ENCODE results near the gene RETREG3. TPM values are rescaled to one million over a fixed set of nuclear protein-coding genes. Genes with fewer than 3 reads are reported as not detected.
"Not testable (repeated sequence)": the region's sequence is repeated elsewhere in the genome, so short reads cannot be mapped to it uniquely, and the experiment has no call there.

RETREG3 gene
- total and polyA plus RNA-seq, 2 donors (not counting 1 experiment from before 2014, with no cell fraction given): 37.5 to 67.0 TPM

DNA sequence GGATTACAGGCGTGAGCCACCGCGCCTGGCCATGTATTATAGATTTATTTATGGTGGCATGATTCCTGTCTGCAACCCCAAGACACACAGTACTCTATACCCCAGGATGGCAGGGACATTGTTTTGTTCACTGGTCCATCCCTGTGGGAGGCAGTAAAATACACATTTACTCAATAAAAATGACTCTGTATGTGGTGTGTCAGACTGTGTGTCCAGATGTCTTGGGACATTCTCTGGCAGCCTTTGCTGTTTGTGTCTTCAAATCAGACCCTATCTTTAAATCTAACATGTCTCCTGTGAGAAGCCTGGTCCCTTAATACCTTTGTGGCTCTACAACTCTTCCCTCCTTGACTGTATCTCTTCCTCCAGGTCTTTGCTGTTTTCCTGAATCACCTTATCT, 48.9 kb downstream of the RETREG3 start:
- TF ChIP-seq, protein P1, sequence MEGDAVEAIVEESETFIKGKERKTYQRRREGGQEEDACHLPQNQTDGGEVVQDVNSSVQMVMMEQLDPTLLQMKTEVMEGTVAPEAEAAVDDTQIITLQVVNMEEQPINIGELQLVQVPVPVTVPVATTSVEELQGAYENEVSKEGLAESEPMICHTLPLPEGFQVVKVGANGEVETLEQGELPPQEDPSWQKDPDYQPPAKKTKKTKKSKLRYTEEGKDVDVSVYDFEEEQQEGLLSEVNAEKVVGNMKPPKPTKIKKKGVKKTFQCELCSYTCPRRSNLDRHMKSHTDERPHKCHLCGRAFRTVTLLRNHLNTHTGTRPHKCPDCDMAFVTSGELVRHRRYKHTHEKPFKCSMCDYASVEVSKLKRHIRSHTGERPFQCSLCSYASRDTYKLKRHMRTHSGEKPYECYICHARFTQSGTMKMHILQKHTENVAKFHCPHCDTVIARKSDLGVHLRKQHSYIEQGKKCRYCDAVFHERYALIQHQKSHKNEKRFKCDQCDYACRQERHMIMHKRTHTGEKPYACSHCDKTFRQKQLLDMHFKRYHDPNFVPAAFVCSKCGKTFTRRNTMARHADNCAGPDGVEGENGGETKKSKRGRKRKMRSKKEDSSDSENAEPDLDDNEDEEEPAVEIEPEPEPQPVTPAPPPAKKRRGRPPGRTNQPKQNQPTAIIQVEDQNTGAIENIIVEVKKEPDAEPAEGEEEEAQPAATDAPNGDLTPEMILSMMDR (conservative IDR thresholded peaks at IDR 0.05 in 1 of 2, IDR thresholded peaks at IDR 0.05 in 1 of 2; ENCODE audit: low read depth in 1 of 2, low read length in 2 of 2): no peak
- no peak for TF ChIP-seq EZH2 (IDR thresholded peaks at IDR 0.05; ENCODE audit: low read length, missing control alignments)
- Histone ChIP-seq H3K4me1 (ENCODE audit: control insufficient read depth, extremely low read depth, insufficient read depth, low read length) (peaks cover 12% of the 10 kb centered on the region), H3K9ac (ENCODE audit: insufficient read depth, low read length) (no peak overlapping the region), H3K27ac (ENCODE audit: insufficient read depth, low read length) (no peak overlapping the region), H3K4me2 (ENCODE audit: extremely low read depth, insufficient read depth, low read length) (peak overlapping the region; percentile 13), H3K4me3 (replicated peaks in 1 of 4; ENCODE audit: control extremely low read depth in 1 of 4, insufficient read depth in 1 of 4, low read depth in 3 of 4, low read length in 4 of 4) (no peak overlapping the region), H2AFZ (ENCODE audit: low read length) (no peak overlapping the region), H3K36me3 (ENCODE audit: control insufficient read depth, insufficient read depth, low read length) (peaks cover 9% of the 10 kb centered on the region), H3K9me3 (ENCODE audit: control insufficient read depth, insufficient read depth, low read depth, low read length) (no peaks in the 10 kb centered on the region), H4K20me1 (ENCODE audit: control insufficient read depth, extremely low read depth, insufficient read depth, low read length) (no peaks in the 10 kb centered on the region), H3K27me3 (ENCODE audit: control insufficient read depth, insufficient read depth, low read length) (no peaks in the 10 kb centered on the region), H3K79me2 (ENCODE audit: control insufficient read depth, insufficient read depth, low read length) (peaks cover 26% of the 10 kb centered on the region)
- no peak for DNase-seq (ENCODE audit: low read depth in 2 of 2)

DNA sequence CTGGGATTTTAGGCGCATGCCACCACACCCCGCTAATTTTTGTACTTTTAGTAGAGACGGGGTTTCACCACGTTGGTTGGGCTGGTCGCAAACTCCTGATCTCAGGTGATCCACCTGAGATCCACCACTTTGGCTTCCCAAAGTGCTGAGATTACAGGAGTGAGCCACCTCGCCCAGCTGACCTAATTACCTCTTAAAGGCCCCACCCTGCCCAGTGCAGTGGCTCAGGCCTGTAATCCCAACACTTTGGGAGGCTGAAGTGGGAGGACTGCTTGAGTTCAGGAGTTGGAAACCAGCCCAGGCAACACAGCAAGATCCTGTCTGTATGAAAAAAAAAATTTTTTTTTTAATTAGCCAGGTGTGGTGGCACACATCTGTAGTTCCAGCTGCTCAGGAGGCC, 50.1 kb downstream of the RETREG3 start:
- H3K9ac ChIP-seq (ENCODE audit: insufficient read depth, low read length): no peak overlapping the region
- DNase-seq (ENCODE audit: low read depth in 2 of 2): no peak
- H3K36me3 ChIP-seq (ENCODE audit: control insufficient read depth, insufficient read depth, low read length): no peaks in the 10 kb centered on the region
- H3K79me2 ChIP-seq (ENCODE audit: control insufficient read depth, insufficient read depth, low read length): peaks cover 26% of the 10 kb centered on the region
- H3K4me2 ChIP-seq (ENCODE audit: extremely low read depth, insufficient read depth, low read length): no peak overlapping the region
- H3K27me3 ChIP-seq (ENCODE audit: control insufficient read depth, insufficient read depth, low read length): no peaks in the 10 kb centered on the region
- no peak overlapping the region for H2AFZ ChIP-seq (ENCODE audit: low read length)
- H3K27ac ChIP-seq (ENCODE audit: insufficient read depth, low read length): no peak overlapping the region
- no peaks in the 10 kb centered on the region for H4K20me1 ChIP-seq (ENCODE audit: control insufficient read depth, extremely low read depth, insufficient read depth, low read length)
- TF ChIP-seq, protein P1 (conservative IDR thresholded peaks at IDR 0.05 in 1 of 2, IDR thresholded peaks at IDR 0.05 in 1 of 2; ENCODE audit: low read depth in 1 of 2, low read length in 2 of 2): no peak
- TF ChIP-seq EZH2 (IDR thresholded peaks at IDR 0.05; ENCODE audit: low read length, missing control alignments): no peak
- no peak overlapping the region for H3K4me3 ChIP-seq (replicated peaks in 1 of 4; ENCODE audit: control extremely low read depth in 1 of 4, insufficient read depth in 1 of 4, low read depth in 3 of 4, low read length in 4 of 4)
- peaks cover 14% of the 10 kb centered on the region for H3K4me1 ChIP-seq (ENCODE audit: control insufficient read depth, extremely low read depth, insufficient read depth, low read length)
- H3K9me3 ChIP-seq (ENCODE audit: control insufficient read depth, insufficient read depth, low read depth, low read length): no peaks in the 10 kb centered on the region

DNA sequence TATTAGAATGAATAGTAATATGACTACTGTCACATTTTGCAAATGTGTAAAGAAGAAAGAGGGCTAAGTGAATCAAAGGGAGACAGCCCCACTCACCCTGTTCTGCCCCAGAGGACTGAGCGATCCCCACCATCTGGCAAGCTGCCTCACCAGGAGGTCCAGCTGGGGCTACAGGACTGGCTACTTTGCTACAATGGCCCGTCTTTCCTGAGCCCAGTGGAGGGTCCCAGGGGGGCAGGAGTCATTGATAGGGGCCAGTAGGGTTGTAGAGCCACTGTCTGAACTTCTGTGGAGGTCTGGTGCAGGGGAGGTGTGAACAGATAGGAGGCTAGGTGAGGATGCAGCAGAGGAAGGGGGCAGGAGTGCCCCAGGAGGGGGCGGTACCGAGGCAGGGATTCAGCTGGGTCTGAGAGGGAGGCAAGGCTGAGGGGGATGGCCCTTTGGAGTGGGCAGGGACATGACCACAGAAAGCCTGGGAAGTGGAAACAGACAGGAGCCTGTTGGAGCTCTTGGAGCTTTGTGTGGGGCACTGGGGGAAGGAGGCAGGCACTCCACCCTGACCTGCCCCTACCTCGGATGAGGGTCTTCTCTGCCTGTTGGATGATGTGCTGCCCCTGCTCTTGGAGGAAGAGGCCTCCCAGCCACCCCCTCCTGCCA, 53.1 kb downstream of the RETREG3 start:
- not testable (repeated sequence) for H3K27ac ChIP-seq (ENCODE audit: insufficient read depth, low read length); H3K9ac ChIP-seq (ENCODE audit: insufficient read depth, low read length); H3K4me3 ChIP-seq (replicated peaks in 1 of 4; ENCODE audit: control extremely low read depth in 1 of 4, insufficient read depth in 1 of 4, low read depth in 3 of 4, low read length in 4 of 4); H2AFZ ChIP-seq (ENCODE audit: low read length); H3K4me1 ChIP-seq (ENCODE audit: control insufficient read depth, extremely low read depth, insufficient read depth, low read length); H3K79me2 ChIP-seq (ENCODE audit: control insufficient read depth, insufficient read depth, low read length); H3K4me2 ChIP-seq (ENCODE audit: extremely low read depth, insufficient read depth, low read length); H3K9me3 ChIP-seq (ENCODE audit: control insufficient read depth, insufficient read depth, low read depth, low read length); H3K36me3 ChIP-seq (ENCODE audit: control insufficient read depth, insufficient read depth, low read length); H3K27me3 ChIP-seq (ENCODE audit: control insufficient read depth, insufficient read depth, low read length); H4K20me1 ChIP-seq (ENCODE audit: control insufficient read depth, extremely low read depth, insufficient read depth, low read length); DNase-seq (ENCODE audit: low read depth in 2 of 2)

Measured in fibroblast of lung (primary cell).